Karpas-422 (cell line): ENCODE data around the gene ITPR2. TPM values are rescaled to one million over a fixed set of nuclear protein-coding genes. Genes with fewer than 3 reads are reported as not detected.
"Not testable (repeated sequence)": the region's sequence is repeated elsewhere in the genome, so short reads cannot be mapped to it uniquely, and the experiment has no call there.

Source experiments
- DNase-seq: peaks from one replicate; pipeline ENCODE4 v3.0.0-alpha.2; 2015
- H2AFZ ChIP-seq: fragments of 200-600 bp; sonication (generic); 2 replicates; pipeline ENCODE4 v1.6.1; 2014; ENCODE audit warnings: antibody characterized with exemption, low read length, mixed read lengths
- H3K27ac ChIP-seq: fragments of 200-600 bp; sonication (generic); 2 replicates; pipeline ENCODE4 v1.5.1; 2014; ENCODE audit warnings: mild to moderate bottlenecking, low read length, moderate library complexity
- H3K27me3 ChIP-seq: fragments of 200-600 bp; sonication (generic); 2 replicates; pipeline ENCODE4 v1.6.1; 2014; ENCODE audit warnings: low read length, mixed read lengths
- H3K36me3 ChIP-seq: fragments of 200-600 bp; sonication (generic); 2 replicates; pipeline ENCODE4 v1.6.1; 2014; ENCODE audit warnings: low read length, mixed read lengths; ENCODE audit not compliant: insufficient read depth
- H3K4me1 ChIP-seq: fragments of 200-600 bp; sonication (generic); 2 replicates; pipeline ENCODE4 v1.6.1; 2014; ENCODE audit warnings: mild to moderate bottlenecking, low read length, mixed read lengths
- H3K4me2 ChIP-seq: fragments of 200-600 bp; sonication (generic); 2 replicates; pipeline ENCODE4 v1.6.1; 2014; ENCODE audit warnings: low read length, low read depth, mild to moderate bottlenecking; ENCODE audit not compliant: poor library complexity, severe bottlenecking
- H3K4me3 ChIP-seq: fragments of 200-600 bp; sonication (generic); 2 replicates; pipeline ENCODE4 v1.5.1; 2014; ENCODE audit warnings: mild to moderate bottlenecking, antibody characterized with exemption, low read length, mixed read lengths
- H3K79me2 ChIP-seq: fragments of 200-600 bp; sonication (generic); 2 replicates; pipeline ENCODE4 v1.6.1; 2014; ENCODE audit warnings: mild to moderate bottlenecking, low read length, mixed read lengths
- H3K9ac ChIP-seq: fragments of 200-600 bp; sonication (generic); 2 replicates; pipeline ENCODE4 v1.6.0; 2014; ENCODE audit warnings: low read length
- H3K9me2 ChIP-seq: fragments of 200-600 bp; sonication (generic), shearing (Covaris generic); replicated peaks from 2 replicates; pipeline ENCODE4 v1.6.0; 2014; ENCODE audit warnings: mild to moderate bottlenecking, low read length, moderate library complexity; ENCODE audit not compliant: insufficient read depth
- H3K9me3 ChIP-seq: fragments of 300-700, 200-600 bp; sonication (generic); 2 replicates; pipeline ENCODE4 v1.6.1; 2014; ENCODE audit warnings: low read length, mixed read lengths
- H4K20me1 ChIP-seq: fragments of 200-600 bp; sonication (generic); 2 replicates; pipeline ENCODE4 v1.6.1; 2014; ENCODE audit warnings: mild to moderate bottlenecking, antibody characterized with exemption, low read length, low read depth; ENCODE audit not compliant: insufficient read depth
- total RNA-seq: library from RNA; depleted of rRNA; stranded (reverse); fragments of >200 nt; shearing (Covaris generic); gene quantifications from 2 replicates; pipeline ENCODE4 v1.2.3, GENCODE V29; 2014; ENCODE audit warnings: low replicate concordance

Gene ITPR2
- total RNA-seq, 1 experiment from 2014 or later: 128 TPM

GRCh38 chr12:26310489-26310888 lies 522.5 kb downstream of the ITPR2 start:
- not testable (repeated sequence) for H3K4me2 ChIP-seq, H3K9me2 ChIP-seq, H3K79me2 ChIP-seq, H3K36me3 ChIP-seq, H3K4me3 ChIP-seq, H3K9ac ChIP-seq, H2AFZ ChIP-seq, H3K27ac ChIP-seq, H3K4me1 ChIP-seq, H3K9me3 ChIP-seq, H4K20me1 ChIP-seq, DNase-seq, H3K27me3 ChIP-seq

GRCh38 chr12:26309634-26310033 lies 523.4 kb downstream of the ITPR2 start:
- no peaks in the 10 kb centered on the region for H3K9me3 ChIP-seq
- no peak overlapping the region for H3K27ac ChIP-seq
- no peak overlapping the region for H3K9ac ChIP-seq
- no peaks in the 10 kb centered on the region for H3K4me1 ChIP-seq
- H3K27me3 ChIP-seq: no peaks in the 10 kb centered on the region
- H4K20me1 ChIP-seq: no peaks in the 10 kb centered on the region
- H3K36me3 ChIP-seq: no peaks in the 10 kb centered on the region
- H3K4me2 ChIP-seq: no peak overlapping the region
- no peaks in the 10 kb centered on the region for H3K79me2 ChIP-seq
- DNase-seq: no peak
- H3K9me2 ChIP-seq: no peaks in the 10 kb centered on the region
- H2AFZ ChIP-seq: no peak overlapping the region
- no peak overlapping the region for H3K4me3 ChIP-seq

GRCh38 chr12:26304273-26304672 lies 528.7 kb downstream of the ITPR2 start:
- Histone ChIP-seq H4K20me1 (no peaks in the 10 kb centered on the region), H3K9me2 (no peaks in the 10 kb centered on the region), H3K36me3 (no peaks in the 10 kb centered on the region), H2AFZ (no peak overlapping the region), H3K79me2 (no peaks in the 10 kb centered on the region), H3K27me3 (no peaks in the 10 kb centered on the region), H3K27ac (no peak overlapping the region), H3K4me3 (no peak overlapping the region), H3K4me1 (peaks cover 14% of the 10 kb centered on the region), H3K9me3 (no peaks in the 10 kb centered on the region), H3K9ac (no peak overlapping the region), H3K4me2 (no peak overlapping the region)
- no peak for DNase-seq

DNA sequence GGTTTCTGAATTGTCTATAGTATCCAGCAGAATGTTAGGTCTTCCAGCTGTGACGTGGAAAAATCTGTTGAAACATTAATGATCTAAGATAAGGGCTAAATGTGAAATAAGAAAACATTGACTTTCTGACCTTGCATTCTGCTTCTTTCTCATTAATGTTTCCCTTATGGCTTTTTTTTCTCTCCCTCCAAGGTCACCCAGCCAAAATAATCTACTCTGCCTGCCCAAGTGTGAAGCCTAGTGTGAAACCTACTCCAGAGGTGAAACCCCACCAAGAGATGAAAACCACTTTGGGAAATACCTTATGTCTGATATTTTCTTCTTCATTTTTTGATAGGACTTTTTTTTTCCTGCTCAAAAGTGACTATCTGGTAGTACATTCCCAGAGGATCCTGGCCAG lies 529.6 kb downstream of the ITPR2 start:
- Histone ChIP-seq H2AFZ (no peak overlapping the region), H3K9me3 (no peaks in the 10 kb centered on the region), H3K36me3 (no peaks in the 10 kb centered on the region), H3K9me2 (no peaks in the 10 kb centered on the region), H3K27me3 (no peaks in the 10 kb centered on the region), H3K4me2 (no peak overlapping the region), H3K79me2 (no peaks in the 10 kb centered on the region), H3K4me3 (no peak overlapping the region), H3K4me1 (peaks cover 23% of the 10 kb centered on the region), H4K20me1 (no peaks in the 10 kb centered on the region), H3K27ac (no peak overlapping the region), H3K9ac (no peak overlapping the region)
- no peak for DNase-seq

DNA sequence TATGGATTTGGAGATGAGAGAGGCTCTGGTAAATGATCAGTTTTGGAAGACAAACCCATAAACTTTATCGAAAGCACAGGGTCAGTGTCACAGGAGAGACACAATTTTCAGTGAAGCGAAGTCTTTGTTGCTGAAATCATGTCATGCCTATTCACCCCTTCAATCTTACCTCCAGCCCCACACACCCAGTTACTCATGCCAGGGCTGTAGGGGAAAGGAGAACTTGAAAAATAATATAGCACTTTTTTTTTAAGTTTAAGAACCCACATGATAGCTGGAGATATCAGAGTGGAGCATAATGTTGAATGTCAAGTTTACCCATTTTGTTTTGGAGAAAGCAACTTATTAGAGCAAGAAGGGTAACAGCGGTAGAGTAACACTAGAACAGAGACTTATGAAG lies 530.2 kb downstream of the ITPR2 start:
- no peak for DNase-seq
- no peaks in the 10 kb centered on the region for H3K9me2 ChIP-seq
- H3K9ac ChIP-seq: no peak overlapping the region
- H2AFZ ChIP-seq: no peak overlapping the region
- no peak overlapping the region for H3K4me3 ChIP-seq
- H3K9me3 ChIP-seq: no peaks in the 10 kb centered on the region
- H3K4me2 ChIP-seq: no peak overlapping the region
- H4K20me1 ChIP-seq: no peaks in the 10 kb centered on the region
- no peak overlapping the region for H3K27ac ChIP-seq
- no peaks in the 10 kb centered on the region for H3K79me2 ChIP-seq
- H3K27me3 ChIP-seq: no peaks in the 10 kb centered on the region
- peaks cover 29% of the 10 kb centered on the region for H3K4me1 ChIP-seq
- H3K36me3 ChIP-seq: no peaks in the 10 kb centered on the region

GRCh38 chr12:26299751-26300150 lies 533.2 kb downstream of the ITPR2 start:
- Histone ChIP-seq H2AFZ (peak overlapping the region; percentile 15; the same call in 1 of the 2 replicates), H3K36me3 (no peaks in the 10 kb centered on the region), H3K27ac (peak overlapping the region; percentile 86), H3K4me2 (peak overlapping the region; percentile 68), H3K4me3 (no peak overlapping the region), H3K27me3 (no peaks in the 10 kb centered on the region), H3K4me1 (peaks cover 31% of the 10 kb centered on the region), H3K9me3 (no peaks in the 10 kb centered on the region), H3K79me2 (no peaks in the 10 kb centered on the region), H4K20me1 (no peaks in the 10 kb centered on the region), H3K9ac (peak overlapping the region; percentile 43; the same call in 1 of the 2 replicates), H3K9me2 (no peaks in the 10 kb centered on the region; the same call in 1 of the 2 replicates)
- DNase-seq: no peak

GRCh38 chr12:26298785-26299621 lies 534.0 kb downstream of the ITPR2 start:
- peak overlapping the region; percentile 41 for H3K4me3 ChIP-seq
- peak overlapping the region; percentile 72 for H2AFZ ChIP-seq
- peaks cover 31% of the 10 kb centered on the region for H3K4me1 ChIP-seq
- H3K9ac ChIP-seq: peak overlapping the region; percentile 43
- H3K36me3 ChIP-seq: no peaks in the 10 kb centered on the region
- H3K27me3 ChIP-seq: no peaks in the 10 kb centered on the region
- H3K4me2 ChIP-seq: peak overlapping the region; percentile 68
- no peaks in the 10 kb centered on the region for H4K20me1 ChIP-seq
- no peaks in the 10 kb centered on the region for H3K79me2 ChIP-seq
- no peaks in the 10 kb centered on the region for H3K9me3 ChIP-seq
- H3K9me2 ChIP-seq: no peaks in the 10 kb centered on the region; the same call in 1 of the 2 replicates
- peak; percentile 93 for DNase-seq
- H3K27ac ChIP-seq: peak overlapping the region; percentile 86

- H3K27ac ChIP-seq: peak overlapping the region; percentile 86; the same call in 1 of the 2 replicates
- H3K4me2 ChIP-seq: peak overlapping the region; percentile 68
- H3K9ac ChIP-seq: no peak overlapping the region
- H3K36me3 ChIP-seq: no peaks in the 10 kb centered on the region
- no peaks in the 10 kb centered on the region for H3K9me3 ChIP-seq
- H3K9me2 ChIP-seq: no peaks in the 10 kb centered on the region; the same call in 1 of the 2 replicates
- peaks cover 31% of the 10 kb centered on the region for H3K4me1 ChIP-seq
- H2AFZ ChIP-seq: peak overlapping the region; percentile 72; the same call in 1 of the 2 replicates
- DNase-seq: no peak
- no peaks in the 10 kb centered on the region for H4K20me1 ChIP-seq
- H3K4me3 ChIP-seq: no peak overlapping the region
- H3K27me3 ChIP-seq: no peaks in the 10 kb centered on the region
- no peaks in the 10 kb centered on the region for H3K79me2 ChIP-seq
Observed at GRCh38 chr12:26297396-26298070, 535.5 kb downstream of the ITPR2 start.
